Activated CD4-positive, alpha-beta T cell treated with anti-CD3 and anti-CD28 coated beads for 24 hours (primary cell): Measurements from ENCODE around the gene TSPAN17.
"Not testable (repeated sequence)": the region's sequence is repeated elsewhere in the genome, so short reads cannot be mapped to it uniquely, and the experiment has no call there.

ENCODE experiments used
- DNase-seq, 2 donors: peaks; one replicate each; pipeline ENCODE4 v3.0.0-alpha.2; 2020; ENCODE audit warnings: low read depth in 2 of 2

Gene TSPAN17

DNA sequence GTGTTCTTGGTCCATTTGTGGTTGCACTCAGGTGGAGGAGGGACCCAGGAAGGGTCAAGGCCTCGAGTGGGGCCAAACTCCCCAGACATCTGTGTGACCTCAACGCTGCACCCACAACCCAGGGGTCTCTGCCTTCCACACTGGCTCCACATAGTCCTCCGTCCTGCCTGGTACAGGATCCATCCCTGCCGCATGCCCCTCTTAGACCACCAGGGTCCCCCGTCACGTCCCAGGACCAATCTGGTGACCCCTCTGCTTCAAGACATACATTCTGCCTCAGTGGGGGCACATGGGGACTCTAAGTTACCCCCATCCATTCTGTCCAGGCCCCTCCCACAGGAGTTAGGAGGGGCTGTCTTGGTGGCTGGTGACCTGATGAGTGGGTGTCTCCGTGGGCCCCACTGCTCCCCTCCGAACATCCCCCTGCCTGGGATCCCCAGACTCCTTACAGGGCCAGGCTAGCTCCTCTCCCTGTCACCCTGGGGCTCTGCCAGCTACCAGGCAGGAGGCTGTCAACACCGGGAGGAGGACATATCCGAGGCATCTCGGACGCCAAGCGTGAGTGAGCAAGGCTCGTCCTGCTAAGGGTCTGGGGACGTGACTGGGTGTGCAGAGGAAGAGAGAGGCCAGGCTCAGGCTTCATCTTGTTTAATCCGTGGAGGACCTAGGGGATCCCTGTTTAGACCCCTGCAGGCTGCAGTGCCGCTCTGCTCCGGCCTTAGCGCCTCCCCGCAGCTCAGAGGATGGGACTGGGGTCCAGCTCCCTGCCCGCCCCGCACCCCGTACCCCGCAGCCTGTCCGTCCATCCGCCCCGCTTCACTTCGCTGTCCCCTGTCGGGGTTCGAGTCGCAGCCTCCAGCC, 32.3 kb downstream of the TSPAN17 start:
- no peak for DNase-seq

DNA sequence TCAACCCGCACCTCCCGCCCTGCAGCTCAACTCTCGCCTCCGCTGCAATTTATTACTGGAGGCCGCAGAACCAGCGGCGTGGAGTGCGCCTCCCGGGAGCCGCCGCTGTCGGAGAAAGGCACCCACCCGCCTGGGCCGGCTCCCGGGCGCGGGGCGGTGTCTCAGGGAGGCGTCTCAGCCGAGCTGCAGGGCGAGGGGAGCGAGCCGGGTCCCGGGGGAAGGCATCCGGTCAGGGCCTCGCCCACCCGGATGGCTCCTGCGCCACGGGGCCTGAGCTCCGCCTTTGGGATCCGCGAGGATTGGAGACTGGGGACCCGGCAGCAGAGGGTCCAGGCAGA, 32.9 kb downstream of the TSPAN17 start:
- DNase-seq = no peak

DNA sequence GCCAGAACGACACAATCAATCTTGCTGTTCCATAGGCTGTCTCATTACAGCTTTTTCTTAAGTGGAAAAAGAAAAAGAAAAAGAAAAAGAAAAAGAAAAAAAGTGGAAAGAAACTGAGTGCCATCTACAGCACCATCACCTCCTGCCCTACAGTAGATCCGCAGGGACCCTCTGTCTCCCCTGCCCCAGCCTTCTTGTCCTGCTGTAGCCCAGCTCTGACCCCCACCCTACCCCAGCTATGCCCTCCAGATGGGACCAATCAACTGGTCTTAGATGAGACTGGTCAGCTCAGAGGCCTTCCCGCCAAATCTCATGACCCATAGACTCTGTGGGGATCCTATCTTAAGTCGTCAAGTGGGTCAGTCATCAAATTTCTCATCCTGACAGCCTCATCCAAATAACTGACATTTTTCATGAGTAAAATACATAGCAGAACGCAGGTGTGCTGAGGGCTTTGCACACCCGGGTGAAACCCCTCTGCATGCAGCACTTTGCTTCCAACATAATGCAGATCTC, 34.8 kb downstream of the TSPAN17 start:
- no peak for DNase-seq

DNA sequence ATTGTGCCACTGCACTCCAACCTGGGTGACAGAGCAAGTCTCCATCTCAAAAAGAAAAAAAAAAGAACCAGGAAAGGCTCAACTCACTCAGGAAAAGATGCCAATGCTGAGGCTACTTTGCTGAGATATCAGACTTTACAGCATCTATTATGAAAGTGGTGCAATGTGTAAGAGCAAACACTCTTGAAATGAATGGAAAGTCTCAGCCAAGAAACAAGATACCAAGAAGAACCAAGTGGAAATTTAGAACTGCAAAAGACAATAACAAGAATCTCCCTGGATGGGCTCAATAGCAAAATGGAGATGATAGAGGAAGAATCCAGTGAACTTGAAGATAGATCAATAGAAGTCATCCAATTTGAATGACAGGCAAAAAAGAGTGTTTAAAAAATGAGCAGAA, 37.7 kb downstream of the TSPAN17 start:
- DNase-seq = no peak

DNA sequence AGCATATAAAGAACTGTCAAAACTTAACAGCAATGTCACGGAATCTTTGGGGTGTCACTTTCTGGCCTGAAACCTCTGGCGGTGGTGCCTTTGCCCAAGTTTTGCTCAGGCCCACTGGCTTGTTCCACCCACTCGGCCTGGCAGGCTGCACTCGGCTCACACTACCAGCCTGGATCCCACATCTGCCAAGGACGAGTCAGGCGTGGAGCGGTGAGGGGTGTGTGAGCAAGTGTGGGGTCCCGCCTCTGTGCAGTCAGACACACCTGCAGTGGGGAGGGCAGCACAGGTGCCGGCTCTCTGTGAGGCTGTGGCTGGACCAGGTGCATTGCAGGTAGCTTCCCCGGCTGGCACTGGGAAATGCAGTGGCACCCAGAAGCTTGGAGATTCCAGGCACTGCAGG, 40.0 kb downstream of the TSPAN17 start:
- no peak for DNase-seq

DNA sequence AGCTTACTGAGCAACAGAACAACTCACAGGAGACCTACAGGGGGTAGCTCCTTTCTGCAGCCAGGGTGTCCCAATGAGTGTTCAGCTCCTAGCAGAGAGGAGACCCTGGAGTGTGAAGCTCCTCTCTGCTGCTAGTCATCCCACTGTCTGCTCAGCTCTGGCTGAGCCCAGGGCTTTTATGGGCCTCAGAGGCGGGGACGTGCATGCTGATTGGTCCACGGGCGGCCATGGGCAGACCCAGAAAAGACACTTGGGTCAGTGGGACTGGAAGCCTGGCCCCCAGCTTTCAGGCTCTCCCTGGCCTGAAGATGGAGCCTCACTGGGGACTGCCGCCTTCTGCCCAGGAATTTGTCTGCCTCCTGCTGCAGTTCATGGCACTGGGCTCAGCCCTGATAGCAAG, 40.6 kb downstream of the TSPAN17 start:
- DNase-seq = no peak

DNA sequence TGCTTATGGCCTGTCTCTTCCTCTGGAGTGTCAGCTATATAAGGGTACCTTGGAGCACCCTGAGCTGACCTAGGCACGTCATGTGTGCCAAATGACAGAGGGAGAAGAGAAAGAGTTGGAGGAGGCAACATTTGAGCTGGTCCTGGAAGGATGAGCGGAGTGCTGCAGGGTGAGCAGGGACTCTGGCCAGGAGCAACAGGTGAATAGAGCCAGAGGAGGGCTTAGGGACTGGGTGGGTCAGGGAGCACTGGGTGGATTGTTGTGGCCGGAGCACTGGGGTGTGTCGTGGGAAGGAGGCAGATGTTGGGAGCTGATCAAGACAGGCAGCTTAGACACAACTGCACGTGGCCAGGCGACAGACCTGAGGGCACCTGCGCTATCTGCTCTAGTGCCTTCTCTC, 43.6 kb downstream of the TSPAN17 start:
- no peak for DNase-seq

DNA sequence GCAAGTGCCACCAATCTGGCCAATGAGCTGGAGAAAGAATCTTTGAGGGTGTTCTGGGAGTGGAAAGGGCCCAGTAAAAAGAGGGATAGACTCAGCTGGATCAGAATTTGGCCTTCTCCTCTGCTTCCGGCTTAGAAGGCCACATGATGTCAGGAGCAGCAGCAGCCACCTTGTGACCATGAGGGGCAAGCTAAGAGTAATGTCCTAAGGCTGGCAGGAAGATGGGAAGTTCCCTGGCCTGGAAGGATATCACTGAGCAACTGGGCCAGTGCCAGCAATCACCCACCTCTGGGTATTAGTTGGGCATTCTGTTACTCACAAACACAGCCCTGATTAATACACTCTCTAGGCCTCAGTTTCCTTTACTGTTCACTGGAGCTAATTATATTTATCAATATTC, 44.2 kb downstream of the TSPAN17 start:
- no peak for DNase-seq

DNA sequence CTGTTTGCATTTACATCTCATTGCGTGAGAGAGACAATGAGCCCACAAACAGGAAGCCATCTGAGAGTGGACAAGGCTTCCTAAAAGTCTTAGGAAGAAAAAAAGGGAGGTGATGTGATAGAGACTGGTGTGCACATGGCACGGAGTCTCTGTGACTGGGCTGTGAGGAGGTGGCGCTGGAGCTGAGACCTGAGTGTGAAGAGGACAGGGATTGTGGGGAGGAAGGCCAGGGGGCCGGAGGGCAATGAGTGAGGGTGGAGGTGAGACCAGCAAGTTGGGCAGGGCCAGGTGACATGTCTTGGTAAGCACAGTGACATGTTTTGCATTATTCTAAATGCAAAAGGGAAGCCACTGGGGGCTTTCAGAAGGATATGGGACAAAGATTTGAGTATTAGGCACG, 45.0 kb downstream of the TSPAN17 start:
- no peak for DNase-seq

DNA sequence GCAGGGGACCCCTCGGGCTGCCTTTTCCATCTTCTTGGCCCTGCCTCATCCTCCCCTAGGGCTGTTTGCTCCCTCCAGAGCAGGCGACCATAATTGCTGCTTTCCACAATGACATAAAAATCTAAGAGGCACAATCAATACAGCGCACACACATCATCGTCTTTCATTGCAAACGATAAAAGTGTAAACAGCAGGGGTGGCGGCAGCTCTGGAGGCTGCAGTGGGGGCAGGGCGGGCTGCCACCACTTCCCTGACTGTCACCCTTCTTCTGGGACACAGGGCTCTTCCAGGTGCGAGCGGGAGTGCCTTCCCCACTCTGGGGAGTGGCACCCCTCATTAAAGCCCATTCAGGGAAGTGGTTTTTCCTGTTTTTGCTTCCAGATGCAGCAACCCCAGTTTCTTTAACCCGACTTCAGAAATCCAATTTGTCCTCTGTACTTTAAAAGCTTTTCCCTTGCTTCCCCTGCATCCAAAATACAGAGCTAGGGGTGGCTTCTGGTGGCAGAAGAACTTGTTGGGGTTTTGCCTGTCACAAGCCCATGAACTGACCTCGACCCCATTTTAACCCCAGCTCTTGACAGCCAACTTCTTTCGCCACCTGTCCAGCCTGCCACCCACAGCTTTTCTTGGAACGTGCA, 45.7 kb downstream of the TSPAN17 start:
- DNase-seq = no peak

DNA sequence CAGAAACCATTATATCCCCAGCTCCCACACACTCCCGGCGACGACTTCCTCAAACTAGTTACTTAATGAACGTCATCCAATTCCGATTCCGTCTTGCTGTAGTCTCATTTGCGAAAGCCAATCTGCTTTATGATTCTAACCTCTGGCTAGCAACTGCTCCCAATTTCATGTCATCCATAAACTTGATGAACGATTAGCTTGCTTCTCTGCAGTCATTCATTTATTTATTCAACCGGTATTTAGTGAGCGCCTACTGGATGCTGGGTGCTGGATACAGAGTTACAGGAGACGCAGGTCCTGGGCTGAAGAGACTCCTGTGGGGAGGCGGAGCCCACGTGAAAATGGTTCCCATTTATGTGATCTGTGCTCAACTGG, 46.2 kb downstream of the TSPAN17 start:
- DNase-seq = no peak

DNA sequence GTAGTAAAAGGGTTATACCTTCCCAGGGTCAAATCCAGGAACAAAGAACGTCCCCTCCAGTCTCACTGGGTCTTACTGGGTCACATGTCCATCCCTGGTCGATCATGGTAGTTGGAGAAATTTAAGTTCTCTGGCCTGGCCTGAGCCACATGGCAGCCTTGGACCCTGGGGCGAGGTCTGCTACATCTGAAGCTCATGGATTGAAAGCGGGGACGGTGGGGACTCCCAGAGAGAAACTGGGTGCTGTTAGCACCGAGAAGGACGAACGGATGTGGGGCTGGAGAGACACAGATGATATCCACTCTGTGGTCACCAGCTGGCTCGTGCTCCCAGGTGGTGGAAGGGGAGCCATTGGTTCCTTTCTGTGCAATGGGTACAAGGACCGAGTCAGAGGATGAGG, 46.9 kb downstream of the TSPAN17 start:
- no peak for DNase-seq

DNA sequence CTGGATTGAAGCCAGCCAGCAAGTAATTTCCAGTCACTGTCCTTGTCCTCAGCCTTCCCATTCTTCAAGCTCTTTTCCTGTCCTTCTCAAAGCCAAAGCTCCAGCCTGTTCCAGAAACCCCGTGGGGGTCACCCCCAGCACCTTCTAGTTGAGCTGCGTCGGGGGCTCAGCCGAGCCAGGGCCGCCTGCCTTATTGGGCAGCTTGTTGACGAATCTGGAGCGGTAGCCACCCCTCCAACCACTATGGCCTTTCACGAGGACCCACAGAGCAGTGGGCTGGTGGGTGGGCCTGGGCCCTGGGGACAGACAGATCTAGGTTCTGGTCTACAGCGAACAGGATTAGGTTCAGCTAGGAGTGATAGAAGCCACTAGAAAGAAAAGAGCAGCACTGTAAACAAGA, 47.3 kb downstream of the TSPAN17 start:
- no peak for DNase-seq

DNA sequence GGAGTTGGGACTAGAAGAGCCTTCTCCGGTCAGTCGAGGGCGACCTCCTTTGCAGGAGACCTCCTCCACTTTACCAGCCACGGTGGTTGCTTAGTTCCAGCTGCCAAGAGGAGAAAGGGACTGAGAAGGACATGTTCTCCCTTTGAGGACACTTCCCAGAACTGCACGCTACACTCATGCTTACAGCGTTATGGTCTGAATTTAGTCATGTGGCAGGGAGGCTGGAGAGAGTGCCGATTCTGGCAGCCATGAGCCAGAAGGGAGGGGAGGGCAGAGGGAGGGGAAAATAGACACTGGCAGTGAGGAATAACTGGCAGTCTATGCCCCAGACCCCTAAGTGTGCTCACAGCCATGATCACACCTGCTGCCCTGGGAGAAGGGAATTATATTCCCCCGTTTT, 47.8 kb downstream of the TSPAN17 start:
- no peak for DNase-seq

DNA sequence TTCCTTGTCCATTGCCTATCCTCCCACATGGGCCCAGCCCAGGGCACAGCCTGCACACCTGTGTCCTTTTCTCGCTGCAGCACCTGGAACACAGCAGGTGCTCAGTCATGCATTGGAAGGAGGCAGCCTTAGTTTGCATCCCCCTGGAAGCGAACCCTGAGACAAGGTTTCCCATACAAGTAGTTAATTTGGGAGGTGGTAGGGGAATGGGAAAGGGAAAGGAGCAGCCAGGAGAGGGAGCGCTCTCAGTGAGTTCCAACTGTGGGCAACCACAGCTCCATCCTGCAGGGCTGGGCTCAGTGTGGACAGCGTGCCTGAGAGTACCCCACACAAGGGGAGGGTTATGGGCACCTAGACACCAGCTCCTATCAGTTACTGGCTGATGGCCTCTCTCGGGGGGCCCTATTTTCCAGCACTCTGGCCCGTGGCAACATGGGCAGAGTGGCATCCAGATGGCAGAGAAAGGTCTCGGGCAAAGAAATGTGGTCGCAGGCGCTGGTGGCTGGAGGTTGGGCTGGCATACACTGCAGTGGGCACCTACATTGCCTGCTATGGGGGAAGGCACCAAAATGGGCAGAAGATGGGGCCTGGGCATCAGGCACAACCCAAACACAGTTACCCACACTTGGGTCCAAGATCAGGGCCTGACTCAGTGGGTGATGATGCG, 50.1 kb downstream of the TSPAN17 start:
- no peak for DNase-seq

DNA sequence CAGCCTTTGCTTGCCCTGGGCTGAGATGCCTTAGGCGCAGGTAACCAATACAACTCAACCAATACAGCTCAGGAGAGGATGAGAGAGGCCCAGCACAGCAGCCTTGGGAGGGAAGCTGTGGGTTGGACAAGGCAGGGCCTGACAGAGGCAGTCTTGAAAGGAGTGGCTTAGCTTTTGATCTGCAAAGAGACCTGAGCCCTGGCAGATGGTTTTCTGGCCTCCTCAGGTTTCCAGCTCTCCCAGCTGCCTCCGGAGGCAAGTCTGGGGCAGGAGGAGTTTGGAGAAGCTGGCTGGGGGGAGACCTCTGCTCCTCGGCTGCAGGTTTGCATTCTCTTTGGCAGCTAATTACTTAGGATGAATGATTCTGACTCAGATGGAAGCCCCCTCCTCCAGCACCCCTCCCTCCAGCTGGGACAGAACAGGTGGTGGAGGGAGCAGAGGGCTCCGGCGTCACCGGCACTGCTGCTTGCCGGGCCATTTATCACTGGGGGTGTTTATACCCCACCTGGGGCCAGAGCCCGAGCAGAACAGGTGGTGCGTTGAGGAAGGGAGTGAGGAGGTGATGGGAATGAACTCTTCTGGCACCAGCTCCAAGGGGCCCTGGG, 50.8 kb downstream of the TSPAN17 start:
- no peak for DNase-seq

DNA sequence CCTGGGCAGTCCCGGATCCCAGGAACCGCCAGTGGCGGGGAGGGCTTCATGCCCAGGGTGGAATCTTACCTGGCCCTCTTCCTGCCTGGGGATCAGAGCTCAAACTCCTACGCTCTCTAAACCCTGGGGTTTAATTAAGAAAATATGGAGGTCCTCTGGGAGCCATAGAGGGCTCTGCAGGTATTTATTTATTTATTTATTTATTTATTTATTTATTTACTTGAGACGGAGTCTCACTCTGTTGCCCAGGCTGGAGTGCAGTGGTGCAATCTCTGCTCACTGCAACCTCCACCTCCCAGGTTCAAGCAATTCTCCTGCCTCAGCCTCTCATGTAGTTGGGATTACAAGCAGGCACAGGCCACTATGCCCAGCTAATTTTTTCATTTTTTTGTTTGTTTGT, 52.2 kb downstream of the TSPAN17 start:
- DNase-seq = not testable (repeated sequence)

DNA sequence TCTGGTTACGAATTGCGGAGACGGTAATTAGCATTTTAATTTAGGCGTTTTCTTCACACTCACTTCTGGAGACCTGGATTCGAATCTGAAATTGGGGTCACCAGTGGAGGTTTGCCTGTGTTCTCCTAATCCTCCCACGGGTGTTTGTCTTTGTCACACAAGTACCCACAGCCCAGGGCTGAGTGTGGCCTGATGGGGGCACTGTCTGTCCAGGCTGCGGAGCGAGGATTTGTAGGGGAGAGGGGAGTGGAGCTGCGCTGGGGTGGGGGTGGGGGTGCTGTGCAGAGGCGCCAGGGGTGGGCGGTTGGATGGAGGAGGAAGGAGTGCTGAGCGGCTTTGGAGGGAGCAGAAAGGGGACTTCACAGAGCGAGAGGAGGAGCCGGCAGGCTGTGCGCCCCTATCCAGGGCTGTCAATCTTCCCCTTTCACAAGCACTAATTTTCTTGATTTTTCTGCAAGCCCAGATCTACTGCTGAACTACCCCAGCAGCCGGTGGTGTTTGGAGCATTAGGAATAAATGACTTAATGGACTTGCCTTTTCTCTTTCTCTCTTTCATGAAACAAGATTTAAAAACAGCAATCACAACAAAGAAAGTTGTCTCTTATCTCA, 53.1 kb downstream of the TSPAN17 start:
- DNase-seq = no peak

DNA sequence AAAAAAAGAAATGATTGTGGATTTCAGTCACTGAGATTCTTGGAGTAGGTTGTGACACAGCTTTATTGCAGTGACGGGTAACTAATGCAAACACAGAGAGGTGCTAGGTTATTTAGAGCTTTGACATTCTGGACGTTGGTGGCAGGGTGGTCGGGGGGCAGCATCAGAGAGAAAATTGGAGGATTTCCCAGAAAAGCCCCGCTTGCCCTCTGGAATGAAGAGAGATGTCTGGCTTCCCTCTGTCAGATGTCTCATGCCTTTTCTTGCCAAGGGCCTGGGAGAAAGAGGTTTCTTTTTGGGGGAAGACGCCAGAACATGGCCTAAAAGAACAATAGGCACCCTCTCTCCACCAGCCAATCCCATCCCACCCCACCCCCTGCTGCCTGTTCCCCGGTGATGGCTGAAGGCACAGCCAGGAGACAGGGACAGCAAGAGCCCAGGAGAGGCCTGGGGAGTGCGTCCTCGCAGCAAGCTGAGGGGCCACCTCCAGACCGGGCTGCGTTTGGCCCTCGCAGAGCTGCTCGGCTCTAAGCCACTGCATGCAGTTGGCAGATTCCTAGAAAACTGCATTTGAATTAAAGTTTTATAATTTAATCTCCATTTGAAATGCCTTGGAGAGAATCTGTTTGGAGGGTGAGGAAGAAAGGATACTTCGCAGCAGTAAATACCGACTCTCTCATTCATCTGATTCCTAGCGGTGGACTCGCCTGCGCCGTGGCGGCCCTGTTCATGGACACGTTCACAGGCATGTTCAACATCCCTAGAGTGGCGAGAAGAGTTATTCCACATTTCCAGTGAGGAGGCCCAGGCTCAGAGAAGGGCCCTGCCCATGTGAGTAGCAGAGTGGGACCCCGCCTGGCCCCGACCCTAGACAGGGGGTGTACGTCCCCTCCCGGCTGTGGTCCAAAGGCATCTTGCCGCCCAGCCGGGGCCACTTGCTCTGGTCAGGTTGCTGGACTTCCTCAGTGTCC, 55.7 kb downstream of the TSPAN17 start:
- DNase-seq = no peak

DNA sequence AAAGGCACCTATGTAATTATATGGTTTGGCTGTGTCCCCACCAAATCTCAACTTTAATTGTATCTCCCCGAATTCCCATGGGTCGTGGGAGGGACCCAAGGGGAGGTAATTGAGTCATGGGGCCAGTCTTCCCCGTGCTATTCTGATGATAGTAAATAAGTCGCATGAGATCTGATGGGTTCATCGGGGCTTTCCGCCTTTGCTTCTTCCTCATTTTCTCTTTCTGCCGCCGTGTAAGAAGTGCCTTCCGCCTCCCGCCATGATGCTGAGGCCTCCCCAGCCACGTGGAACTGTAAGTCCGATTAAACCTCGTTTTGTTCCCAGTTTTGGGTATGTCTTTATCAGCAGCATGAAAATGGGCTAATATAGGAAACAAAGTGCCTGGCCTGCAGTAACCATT, 56.6 kb downstream of the TSPAN17 start:
- DNase-seq = no peak

DNA sequence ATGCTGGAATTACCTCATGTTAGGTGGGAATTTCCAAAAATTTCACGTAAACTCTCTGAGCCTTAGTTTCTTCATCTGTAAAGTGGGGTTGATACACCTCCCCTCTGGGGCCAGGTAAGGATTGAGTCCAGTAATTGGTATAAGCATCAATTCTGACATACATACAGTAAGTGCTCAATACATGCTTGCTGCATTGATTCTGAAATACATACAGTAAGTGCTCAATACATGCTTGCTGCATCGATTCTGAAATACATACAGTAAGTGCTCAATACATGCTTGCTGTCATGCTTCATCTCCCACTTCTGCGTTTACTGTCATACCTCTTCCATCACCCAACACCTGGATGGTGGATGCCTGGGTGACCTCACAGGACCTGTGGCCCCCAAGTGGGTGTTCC, 57.1 kb downstream of the TSPAN17 start:
- DNase-seq = no peak
